ENCODE results near the gene ATXN7. TPM values are rescaled to one million over a fixed set of nuclear protein-coding genes. Genes with fewer than 3 reads are reported as not detected.
A peak's percentile ranks its signal among the peaks of the same experiment; 100 is the strongest.

ATXN7 gene
- total and polyA plus RNA-seq, 5 donors: 4.8 to 18.9 (median 11.1) TPM

DNA sequence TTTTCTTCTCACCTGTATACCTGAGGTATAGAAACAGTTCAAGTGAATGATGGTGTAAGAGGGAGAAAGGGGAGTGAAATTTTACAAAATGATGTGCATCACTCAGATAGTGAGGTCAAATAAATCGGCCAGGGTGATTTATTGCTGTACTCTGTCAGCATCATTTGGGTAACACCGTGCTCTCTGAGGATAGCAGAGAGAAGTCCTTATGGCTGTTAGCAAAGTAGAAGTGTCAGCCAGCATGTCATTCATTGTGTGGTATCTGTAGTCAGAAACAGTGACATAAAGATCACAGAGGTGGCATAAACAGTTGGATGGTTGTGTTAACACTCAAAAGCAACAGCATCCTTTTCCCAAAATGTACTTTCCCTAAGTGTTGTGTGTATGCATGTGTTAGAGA is 106.2 kb downstream of the ATXN7 start:
- intact Hi-C loops (cut with DNase I): no loop called here
- no peak for DNase-seq
- Histone ChIP-seq H3K4me1 (ENCODE audit: control insufficient read depth, insufficient read depth, low read length) (peaks cover 2% of the 10 kb centered on the region), H3K9me3 (ENCODE audit: control insufficient read depth, low read length) (no peaks in the 10 kb centered on the region), H3K27me3 (ENCODE audit: control insufficient read depth, insufficient read depth) (no peaks in the 10 kb centered on the region), H3K27ac (ENCODE audit: low read length) (no peak overlapping the region), H3K4me3 (ENCODE audit: low read length) (no peak overlapping the region)
- peak; percentile 28 to 48 for ATAC-seq
- 40% methylated on average over 2 of the region's 2 CpGs for WGBS

- Histone ChIP-seq H3K4me1 (ENCODE audit: control insufficient read depth, insufficient read depth, low read length) (peaks cover 5% of the 10 kb centered on the region), H3K4me3 (ENCODE audit: low read length) (no peak overlapping the region), H3K27me3 (ENCODE audit: control insufficient read depth, insufficient read depth) (no peaks in the 10 kb centered on the region), H3K9me3 (ENCODE audit: control insufficient read depth, low read length) (no peaks in the 10 kb centered on the region), H3K27ac (ENCODE audit: low read length) (peak overlapping the region; percentile 30)
- ATAC-seq: peak; percentile 33 to 46
- DNase-seq: no peak
- WGBS: 39% methylated on average over 11 of the region's 11 CpGs
- intact Hi-C loops (cut with DNase I): no loop called here
These were observed 107.2 kb downstream of the ATXN7 start for GRCh38 chr3:63970631-63971475.

DNA sequence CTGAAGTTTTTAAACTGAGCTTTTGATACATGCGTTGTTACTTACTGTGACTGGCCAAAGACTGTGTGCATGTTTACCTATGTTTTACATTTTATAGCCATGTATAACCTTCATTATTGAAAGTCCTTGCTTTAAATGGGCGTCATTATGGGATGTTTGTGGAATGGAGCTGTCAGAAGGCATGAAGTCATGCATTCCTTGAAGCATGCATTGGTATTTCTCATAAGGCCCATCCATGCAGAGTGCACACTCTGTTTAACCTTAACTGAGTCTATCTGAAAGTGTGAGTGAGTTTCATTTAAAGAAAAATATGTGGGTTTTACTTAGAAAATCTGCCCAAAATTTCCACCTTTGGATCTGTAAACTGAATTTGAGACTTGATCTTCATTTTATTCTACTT is 108.5 kb downstream of the ATXN7 start:
- WGBS: 77% methylated on average over 2 of the region's 2 CpGs
- DNase-seq (no peak), ATAC-seq (no peak)
- intact Hi-C loops (cut with DNase I): no loop called here
- no peaks in the 10 kb centered on the region for H3K9me3 ChIP-seq (ENCODE audit: control insufficient read depth, low read length)
- H3K27ac ChIP-seq (ENCODE audit: low read length): no peak overlapping the region
- peaks cover 7% of the 10 kb centered on the region for H3K4me1 ChIP-seq (ENCODE audit: control insufficient read depth, insufficient read depth, low read length)
- no peaks in the 10 kb centered on the region for H3K27me3 ChIP-seq (ENCODE audit: control insufficient read depth, insufficient read depth)
- H3K4me3 ChIP-seq (ENCODE audit: low read length): no peak overlapping the region

DNA sequence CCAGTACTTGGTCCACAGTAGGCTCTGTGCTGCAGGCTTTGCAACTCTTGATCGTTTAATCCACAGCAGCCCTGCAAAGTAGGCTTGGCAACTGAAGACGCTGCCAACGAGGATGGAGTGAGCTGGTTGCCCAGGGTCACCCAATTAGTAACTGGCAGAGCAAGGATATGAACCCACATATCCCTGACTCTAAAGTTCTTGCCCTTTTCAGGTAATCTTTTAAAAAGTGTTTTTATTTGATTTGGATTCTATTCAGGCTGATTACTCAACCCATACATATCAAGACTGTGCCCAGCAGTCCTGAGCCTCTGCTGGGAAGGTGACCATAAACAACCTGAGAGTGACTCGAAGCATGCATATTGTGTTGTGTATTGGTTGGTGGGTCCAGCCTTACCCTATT is 109.3 kb downstream of the ATXN7 start:
- Histone ChIP-seq H3K27ac (ENCODE audit: low read length) (no peak overlapping the region), H3K4me3 (ENCODE audit: low read length) (no peak overlapping the region), H3K27me3 (ENCODE audit: control insufficient read depth, insufficient read depth) (no peaks in the 10 kb centered on the region), H3K9me3 (ENCODE audit: control insufficient read depth, low read length) (no peaks in the 10 kb centered on the region), H3K4me1 (ENCODE audit: control insufficient read depth, insufficient read depth, low read length) (peaks cover 7% of the 10 kb centered on the region)
- ATAC-seq: no peak
- DNase-seq: no peak
- intact Hi-C loops (cut with DNase I): no loop called here
- 79% methylated on average over 4 of the region's 4 CpGs for WGBS

- Histone ChIP-seq H3K9me3 (ENCODE audit: control insufficient read depth, low read length) (no peaks in the 10 kb centered on the region), H3K27me3 (ENCODE audit: control insufficient read depth, insufficient read depth) (no peaks in the 10 kb centered on the region), H3K4me1 (ENCODE audit: control insufficient read depth, insufficient read depth, low read length) (peaks cover 9% of the 10 kb centered on the region), H3K4me3 (ENCODE audit: low read length) (no peak overlapping the region), H3K27ac (ENCODE audit: low read length) (no peak overlapping the region)
- no peak for ATAC-seq
- no peak for DNase-seq
- WGBS: 95% methylated on average over 8 of the region's 8 CpGs
- intact Hi-C loops (cut with DNase I): no loop called here
These were observed 109.7 kb downstream of the ATXN7 start for GRCh38 chr3:63973406-63973805.

- WGBS: 90% methylated on average over 1 of the region's 1 CpG
- no peak for ATAC-seq
- H3K27me3 ChIP-seq (ENCODE audit: control insufficient read depth, insufficient read depth): no peaks in the 10 kb centered on the region
- H3K9me3 ChIP-seq (ENCODE audit: control insufficient read depth, low read length): no peaks in the 10 kb centered on the region
- DNase-seq: no peak
- H3K27ac ChIP-seq (ENCODE audit: low read length): no peak overlapping the region
- intact Hi-C loops (cut with DNase I): no loop called here
- peaks cover 9% of the 10 kb centered on the region for H3K4me1 ChIP-seq (ENCODE audit: control insufficient read depth, insufficient read depth, low read length)
- no peak overlapping the region for H3K4me3 ChIP-seq (ENCODE audit: low read length)
These were observed 110.8 kb downstream of the ATXN7 start for GRCh38 chr3:63974451-63974850.

DNA sequence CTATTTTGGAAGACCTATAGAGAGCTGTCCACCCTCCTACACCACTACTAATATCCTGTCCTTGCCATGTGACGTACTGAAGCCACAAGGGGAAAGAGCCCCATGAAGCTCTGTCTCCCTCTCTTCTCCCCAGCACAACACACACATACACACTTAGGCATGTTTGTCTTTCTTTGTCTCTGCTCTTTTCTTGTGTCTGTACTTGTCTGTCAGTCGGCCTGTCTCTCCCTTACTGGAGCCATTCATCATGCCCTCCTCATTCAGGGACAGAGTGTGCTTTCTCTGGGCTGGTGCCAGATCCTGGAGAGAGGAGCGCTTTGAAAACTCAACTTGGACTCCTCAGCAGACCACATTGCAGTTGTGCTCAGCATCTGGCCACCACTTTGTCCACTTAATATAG is 112.1 kb downstream of the ATXN7 start:
- peak; percentile 80 to 84 for ATAC-seq
- intact Hi-C loops (cut with DNase I): no loop called here
- Histone ChIP-seq H3K9me3 (ENCODE audit: control insufficient read depth, low read length) (no peaks in the 10 kb centered on the region), H3K27ac (ENCODE audit: low read length) (peak overlapping the region; percentile 6), H3K4me3 (ENCODE audit: low read length) (no peak overlapping the region), H3K27me3 (ENCODE audit: control insufficient read depth, insufficient read depth) (no peaks in the 10 kb centered on the region), H3K4me1 (ENCODE audit: control insufficient read depth, insufficient read depth, low read length) (peaks cover 9% of the 10 kb centered on the region)
- WGBS: 43% methylated on average over 3 of the region's 3 CpGs
- peak; percentile 69 to 86 (median 69) for DNase-seq

DNA sequence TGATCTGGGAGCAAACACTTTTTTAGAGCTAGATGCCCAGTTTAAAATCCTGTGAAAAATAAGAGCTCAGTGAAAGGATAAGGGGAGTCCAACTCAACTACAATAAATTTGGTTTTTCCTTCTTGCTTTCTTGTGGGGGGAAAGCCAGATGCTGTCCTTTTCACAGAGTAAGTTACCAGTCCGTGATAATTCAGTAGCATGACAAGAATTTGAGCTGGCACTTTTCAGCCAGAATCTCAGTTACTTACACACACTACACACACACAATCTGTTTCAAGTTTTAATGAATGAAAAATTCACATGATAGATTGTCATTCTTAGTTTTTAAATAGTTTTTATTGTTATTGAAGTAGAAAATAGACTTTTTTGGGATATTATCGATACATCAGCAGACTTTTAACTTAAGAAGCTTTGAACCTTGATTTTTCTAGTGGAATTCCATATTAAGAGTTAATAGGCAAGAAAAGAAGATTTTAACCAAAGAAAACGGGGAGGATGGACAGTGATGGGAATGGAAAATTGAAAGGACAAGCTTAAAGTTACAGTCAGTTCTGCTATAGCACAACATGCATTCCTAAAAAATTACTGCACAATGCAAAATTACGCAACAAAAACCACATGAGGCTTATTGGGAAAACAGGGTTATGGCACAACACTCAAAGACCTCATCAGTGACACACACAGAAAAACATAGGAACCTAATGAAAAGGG is 112.6 kb downstream of the ATXN7 start:
- intact Hi-C loops (cut with DNase I): no loop called here
- ATAC-seq (peak; percentile 66 to 76), DNase-seq (no peak)
- H3K4me3 ChIP-seq (ENCODE audit: low read length): no peak overlapping the region
- H3K9me3 ChIP-seq (ENCODE audit: control insufficient read depth, low read length): no peaks in the 10 kb centered on the region
- WGBS: 75% methylated on average over 4 of the region's 4 CpGs
- no peaks in the 10 kb centered on the region for H3K27me3 ChIP-seq (ENCODE audit: control insufficient read depth, insufficient read depth)
- H3K27ac ChIP-seq (ENCODE audit: low read length): no peak overlapping the region
- H3K4me1 ChIP-seq (ENCODE audit: control insufficient read depth, insufficient read depth, low read length): peaks cover 9% of the 10 kb centered on the region

GRCh38 chr3:63976872-63977200 is 113.2 kb downstream of the ATXN7 start:
- ATAC-seq (no peak), DNase-seq (no peak)
- H3K27me3 ChIP-seq (ENCODE audit: control insufficient read depth, insufficient read depth): no peaks in the 10 kb centered on the region
- no peak overlapping the region for H3K27ac ChIP-seq (ENCODE audit: low read length)
- H3K9me3 ChIP-seq (ENCODE audit: control insufficient read depth, low read length): no peaks in the 10 kb centered on the region
- no peak overlapping the region for H3K4me3 ChIP-seq (ENCODE audit: low read length)
- H3K4me1 ChIP-seq (ENCODE audit: control insufficient read depth, insufficient read depth, low read length): peaks cover 9% of the 10 kb centered on the region
- intact Hi-C loops (cut with DNase I): no loop called here
- whole genome bisulfite sequencing: 78% methylated on average over 2 of the region's 2 CpGs

- no peak overlapping the region for H3K27ac ChIP-seq (ENCODE audit: low read length)
These were observed 114.2 kb downstream of the ATXN7 start for GRCh38 chr3:63977893-63978292.

DNA sequence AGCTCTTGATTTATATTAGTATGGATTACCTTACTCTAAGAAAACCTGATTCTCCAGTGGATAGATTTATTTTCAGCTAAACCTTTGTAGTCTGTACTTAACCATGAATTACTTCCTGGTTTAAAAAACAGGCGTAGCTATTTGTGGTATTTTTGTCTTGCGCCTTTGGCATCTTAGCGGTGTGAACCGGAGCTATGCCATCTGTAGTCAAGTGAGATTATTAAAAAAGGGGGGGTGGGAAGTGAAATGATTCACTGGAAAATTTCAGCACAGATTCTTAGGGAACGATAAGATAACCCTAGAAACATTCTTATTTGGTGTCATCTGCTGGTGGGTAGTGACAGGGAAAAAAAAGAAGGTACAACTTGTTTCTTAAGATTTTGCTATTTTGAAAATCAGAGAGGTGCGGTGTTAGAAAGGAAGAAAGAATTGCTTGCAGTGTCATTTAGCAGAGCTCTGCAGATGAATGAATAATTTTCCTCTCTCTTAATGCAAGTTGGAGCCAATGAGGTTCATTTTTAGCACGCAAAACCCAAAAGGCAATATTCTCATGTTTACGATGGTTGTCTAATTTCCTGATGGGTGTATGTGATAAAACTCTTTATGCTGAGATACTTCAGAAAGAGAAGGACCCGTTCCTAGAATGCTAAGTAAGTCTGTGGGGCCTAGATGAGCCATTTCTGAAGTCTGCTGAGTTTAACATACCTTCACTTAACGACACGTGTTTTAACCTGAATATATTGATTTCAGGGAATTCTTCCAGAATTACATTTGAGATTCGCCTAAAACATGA is 115.6 kb downstream of the ATXN7 start:
- WGBS: 67% methylated on average over 12 of the region's 12 CpGs
- intact Hi-C loops (cut with DNase I): no loop called here
- ATAC-seq: no peak
- peaks cover 7% of the 10 kb centered on the region for H3K4me1 ChIP-seq (ENCODE audit: control insufficient read depth, insufficient read depth, low read length)
- no peak for DNase-seq
- no peaks in the 10 kb centered on the region for H3K9me3 ChIP-seq (ENCODE audit: control insufficient read depth, low read length)
- H3K27ac ChIP-seq (ENCODE audit: low read length): no peak overlapping the region
- no peaks in the 10 kb centered on the region for H3K27me3 ChIP-seq (ENCODE audit: control insufficient read depth, insufficient read depth)
- H3K4me3 ChIP-seq (ENCODE audit: low read length): no peak overlapping the region

More at GRCh38 chr3:63977893-63978292, 114.2 kb downstream of the ATXN7 start:
- Histone ChIP-seq H3K9me3 (ENCODE audit: control insufficient read depth, low read length) (no peaks in the 10 kb centered on the region), H3K4me3 (ENCODE audit: low read length) (no peak overlapping the region), H3K27me3 (ENCODE audit: control insufficient read depth, insufficient read depth) (no peaks in the 10 kb centered on the region), H3K4me1 (ENCODE audit: control insufficient read depth, insufficient read depth, low read length) (peaks cover 7% of the 10 kb centered on the region)
- no peak for DNase-seq
- WGBS: 82% methylated on average over 4 of the region's 4 CpGs
- ATAC-seq: no peak
- intact Hi-C loops (cut with DNase I): no loop called here

All from right cardiac atrium (tissue), 5 donors.